ENCODE data around the gene GABARAPL1. TPM values are rescaled to one million over a fixed set of nuclear protein-coding genes. Genes with fewer than 3 reads are reported as not detected.

Gene GABARAPL1
- total RNA-seq, 1 experiment from 2014 or later = 55.6 TPM

DNA sequence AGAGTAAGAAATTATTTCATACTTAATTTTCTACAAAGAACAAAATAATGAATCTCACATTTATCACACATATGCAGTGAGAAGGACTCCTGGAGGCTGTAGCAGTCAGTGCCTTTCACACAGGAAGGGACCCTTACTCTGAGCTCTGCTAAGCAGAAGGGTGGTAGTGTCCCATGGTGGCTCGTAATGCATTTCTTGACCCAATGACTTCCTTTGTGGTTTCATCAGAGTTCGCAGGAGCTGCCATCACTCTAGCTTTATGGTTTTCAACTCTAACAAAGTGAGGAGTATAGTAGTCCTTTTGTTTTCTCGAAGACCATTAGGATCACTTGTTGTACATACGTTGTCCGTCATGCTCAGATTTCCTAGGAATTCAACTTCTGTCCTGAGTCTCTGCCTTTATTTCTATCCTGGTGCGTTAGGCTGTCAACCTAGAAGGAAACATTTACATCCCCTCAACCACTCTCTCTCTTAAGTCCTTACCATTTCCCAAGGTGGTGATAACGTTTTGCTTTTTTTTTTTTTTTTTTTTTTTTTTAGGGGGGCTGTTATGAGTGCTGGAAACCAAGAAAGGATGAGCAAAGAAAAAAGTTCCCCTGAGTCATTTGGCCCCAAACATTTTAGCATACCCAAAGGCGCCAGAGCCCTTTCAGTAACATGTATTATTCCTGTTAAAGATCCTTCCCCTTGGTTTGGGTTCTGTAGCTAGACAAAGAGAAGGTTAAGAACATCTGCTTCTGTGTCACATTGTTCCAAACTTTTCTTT lies 37.2 kb downstream of the GABARAPL1 start:
- H3K36me3 Mint-ChIP-seq (ENCODE audit: insufficient read depth in 1 of 3, low read depth in 3 of 3) = no peaks in the 10 kb centered on the region
- no peak overlapping the region for H4K91ac ChIP-seq (ENCODE audit: insufficient read length, low read depth, low read length)
- no peak for TF ChIP-seq CTCF (conservative IDR thresholded peaks at IDR 0.05)

More for the DNA sequence above, 37.2 kb downstream of the GABARAPL1 start:
- WGBS (ENCODE audit: extremely low coverage, insufficient read length, low lambda C conversion rate) = no CpG with 5 or more reads among the region's 8 CpGs
- Histone ChIP-seq H2BK20ac (ENCODE audit: low read depth, low read length, poor library complexity, severe bottlenecking) (no peak overlapping the region), H2BK12ac (ENCODE audit: insufficient read length, low read depth, low read length) (no peak overlapping the region), H3K4ac (ENCODE audit: low read depth, low read length) (no peak overlapping the region), H2AK5ac (ENCODE audit: insufficient read length, low read length) (no peak overlapping the region), H3K27me3 (ENCODE audit: insufficient read depth, low read length) (no peaks in the 10 kb centered on the region), H3K18ac (ENCODE audit: insufficient read length, low read depth, low read length) (no peak overlapping the region), H4K8ac (replicated peaks; ENCODE audit: insufficient read length, low read depth, low read length) (no peak overlapping the region), H2AFZ (ENCODE audit: low read length) (no peak overlapping the region), H3K79me1 (ENCODE audit: insufficient read depth, low read depth, low read length, poor library complexity, severe bottlenecking) (no peaks in the 10 kb centered on the region), H3K23me2 (ENCODE audit: insufficient read length, low read depth, low read length, poor library complexity, severe bottlenecking) (no peaks in the 10 kb centered on the region), H3K4me2 (ENCODE audit: insufficient read depth, insufficient read length, low read length) (no peak overlapping the region), H4K20me1 (ENCODE audit: control insufficient read depth, insufficient read depth, insufficient read length) (no peaks in the 10 kb centered on the region), H4K5ac (ENCODE audit: insufficient read length, low read depth, low read length) (no peak overlapping the region), H3K4me1 (ENCODE audit: insufficient read depth, low read length) (no peaks in the 10 kb centered on the region), H2BK120ac (ENCODE audit: low read depth, low read length, poor library complexity, severe bottlenecking) (no peak overlapping the region), H2BK15ac (ENCODE audit: low read depth, low read length) (no peak overlapping the region), H3K27ac (ENCODE audit: insufficient read length, low read depth, low read length) (no peak overlapping the region), H3T11ph (ENCODE audit: low read length) (no peak overlapping the region), H3K56ac (ENCODE audit: insufficient read length, low read depth, low read length) (no peak overlapping the region), H3K9me3 (ENCODE audit: control insufficient read depth, low read depth, low read length) (no peaks in the 10 kb centered on the region), H3K79me2 (ENCODE audit: insufficient read depth, low read length) (no peaks in the 10 kb centered on the region), H3K14ac (ENCODE audit: insufficient read depth, low read length) (no peak overlapping the region), H3K23ac (ENCODE audit: insufficient read length, low read depth, low read length) (no peak overlapping the region), H3K9ac (ENCODE audit: extremely low read depth, insufficient read length, low read length) (no peak overlapping the region), H2BK5ac (ENCODE audit: insufficient read length, low read length) (no peak overlapping the region)
- no peak for DNase-seq
- no peak overlapping the region for H3K4me3 Mint-ChIP-seq
- H3K9me3 Mint-ChIP-seq = no peaks in the 10 kb centered on the region
- peaks cover 4% of the 10 kb centered on the region in 2 experiments; a peak in 3 of 4 replicates for H3K4me1 Mint-ChIP-seq
- no peak overlapping the region for H3K27ac Mint-ChIP-seq
- H3K27me3 Mint-ChIP-seq (ENCODE audit: low read depth) = no peaks in the 10 kb centered on the region
